HG03039 (cell line): ENCODE data around the gene TMEM39B.

Source experiments
- ATAC-seq: cut with Tn5 transposase; IDR thresholded peaks from one replicate; pipeline ENCODE4 v1.9.1; 2021; ENCODE audit warnings: mild to moderate bottlenecking, moderate library complexity; ENCODE audit not compliant: unreplicated experiment

TMEM39B gene

DNA sequence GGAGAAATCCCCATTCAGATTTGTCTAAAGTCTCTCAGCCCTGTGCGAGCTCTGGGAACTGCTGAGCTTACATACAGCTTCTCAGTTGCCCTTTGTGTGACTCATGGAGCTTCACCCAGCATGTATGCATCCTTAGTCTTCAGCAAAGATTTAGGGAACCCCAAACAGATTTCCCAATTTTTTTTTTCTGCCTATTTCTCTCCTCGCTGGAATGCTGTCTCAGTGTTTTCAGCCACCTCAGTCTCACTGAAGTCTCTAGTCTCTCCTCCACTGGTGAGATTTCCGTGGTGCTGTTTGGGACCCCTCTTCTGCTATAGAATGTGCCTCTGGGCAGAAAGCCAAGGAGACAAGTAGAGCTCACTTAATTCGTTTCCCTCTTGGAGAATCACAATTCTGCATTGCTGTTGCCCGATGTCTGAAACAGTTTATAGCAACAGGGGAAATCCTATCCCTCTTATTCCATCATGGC is 78.6 kb downstream of the TMEM39B start:
- ATAC-seq = no peak
